Fibroblast of lung (primary cell): ENCODE data around the gene RSRP1. TPM values are rescaled to one million over a fixed set of nuclear protein-coding genes. Genes with fewer than 3 reads are reported as not detected.
"Not testable (repeated sequence)": the region's sequence is repeated elsewhere in the genome, so short reads cannot be mapped to it uniquely, and the experiment has no call there.

Experiments
- DNase-seq, 2 donors: peaks; one replicate each; pipeline versions ENCODE4 v3.0.0 to v3.0.0-alpha.2; 2010; ENCODE audit warnings: low read depth in 2 of 2
- H2AFZ ChIP-seq: 2 replicates; pipeline ENCODE4 v1.5.1; 2012; ENCODE audit warnings: low read length, control low read depth, inconsistent platforms
- H3K27ac ChIP-seq: 2 replicates; pipeline ENCODE4 v1.5.1; 2011; ENCODE audit warnings: low read length, control low read depth; ENCODE audit not compliant: insufficient read depth
- H3K27me3 ChIP-seq: 2 replicates; pipeline ENCODE4 v1.5.1; 2011; ENCODE audit warnings: mild to moderate bottlenecking, low read length; ENCODE audit not compliant: control insufficient read depth, insufficient read depth
- H3K36me3 ChIP-seq: 2 replicates; pipeline ENCODE4 v1.5.1; 2011; ENCODE audit warnings: low read length; ENCODE audit not compliant: control insufficient read depth, insufficient read depth
- H3K4me1 ChIP-seq: 2 replicates; pipeline ENCODE4 v1.5.1; 2011; ENCODE audit warnings: low read length; ENCODE audit not compliant: control insufficient read depth, insufficient read depth; ENCODE audit errors: extremely low read depth
- H3K4me2 ChIP-seq: 2 replicates; pipeline ENCODE4 v1.5.1; 2011; ENCODE audit warnings: low read length, control low read depth; ENCODE audit not compliant: insufficient read depth; ENCODE audit errors: extremely low read depth
- H3K4me3 ChIP-seq, 4 experiments: fragments of 200-600 bp in 1 of 4; sonication (generic) in 1 of 4; replicated peaks in 1 of 4; 2 replicates each; pipeline ENCODE4 v1.5.1; 2011 to 2016; ENCODE audit warnings: low read length in 4 of 4, low read depth in 3 of 4, mild to moderate bottlenecking in 3 of 4, control low read depth in 2 of 4, inconsistent platforms in 1 of 4, mixed read lengths in 1 of 4; ENCODE audit not compliant: insufficient read depth in 1 of 4; ENCODE audit errors: control extremely low read depth in 1 of 4
- H3K79me2 ChIP-seq: 2 replicates; pipeline ENCODE4 v1.5.1; 2012; ENCODE audit warnings: mild to moderate bottlenecking, low read length, inconsistent platforms; ENCODE audit not compliant: control insufficient read depth, insufficient read depth
- H3K9ac ChIP-seq: 2 replicates; pipeline ENCODE4 v1.5.1; 2011; ENCODE audit warnings: mild to moderate bottlenecking, low read length, control low read depth; ENCODE audit not compliant: insufficient read depth
- H3K9me3 ChIP-seq: 2 replicates; pipeline ENCODE4 v1.5.1; 2012; ENCODE audit warnings: low read depth, low read length; ENCODE audit not compliant: control insufficient read depth, insufficient read depth
- H4K20me1 ChIP-seq: 2 replicates; pipeline ENCODE4 v1.5.1; 2011; ENCODE audit warnings: low read length; ENCODE audit not compliant: control insufficient read depth, insufficient read depth; ENCODE audit errors: extremely low read depth
- CTCF ChIP-seq, 2 donors: IDR thresholded peaks in 1 of 2; conservative IDR thresholded peaks in 1 of 2; 1 replicate in 1 of 2; 2 replicates in 1 of 2; pipeline ENCODE4 v1.5.1; 2011 to 2012; ENCODE audit warnings: low read length in 2 of 2, control low read depth in 1 of 2, inconsistent platforms in 1 of 2, low read depth in 1 of 2, mild to moderate bottlenecking in 1 of 2
- EZH2 ChIP-seq: IDR thresholded peaks from 2 replicates; pipeline ENCODE4 v1.5.1; 2012; ENCODE audit warnings: low read length, control low read depth, mild to moderate bottlenecking; ENCODE audit errors: missing control alignments
- polyA minus RNA-seq: library from RNA; depleted of rRNA, polyadenylated mRNA; stranded (reverse); fragments of >200 nt; gene quantifications from 2 replicates; pipeline ENCODE4 v1.2.3, GENCODE V29; 2011; ENCODE audit warnings: low replicate concordance
- polyA plus RNA-seq, 2 donors: library from polyadenylated mRNA; depleted of rRNA in 1 of 2; stranded (reverse) in 1 of 2; unstranded in 1 of 2; fragments of >200 nt; gene quantifications; 2 replicates each; pipeline ENCODE4 v1.2.1, GENCODE V29; 2011 to 2012; ENCODE audit warnings: missing spikeins in 1 of 2
- total RNA-seq: library from RNA; depleted of rRNA; stranded (reverse); fragments of >200 nt; gene quantifications from 2 replicates; pipeline ENCODE4 v1.2.1, GENCODE V29; 2014

RSRP1 gene
- total RNA-seq (123 and 128 TPM in 2 replicates), polyA plus RNA-seq (21.2 and 37.9 TPM in 2 replicates), polyA minus RNA-seq (5.2 and 7.0 TPM in 2 replicates)
- polyA plus RNA-seq (2012) = 12.8 and 21.4 TPM in 2 replicates

- Histone ChIP-seq H3K9me3 (no peaks in the 10 kb centered on the region), H3K36me3 (peaks cover 6% of the 10 kb centered on the region), H3K27ac (peak within 1 kb of the TSS; percentile 99), H2AFZ (peak within 1 kb of the TSS; percentile 68), H3K4me2 (peak within 1 kb of the TSS; percentile 89), H4K20me1 (no peaks in the 10 kb centered on the region), H3K79me2 (peaks cover 42% of the 10 kb centered on the region), H3K27me3 (no peaks in the 10 kb centered on the region), H3K4me3 (peak within 1 kb of the TSS; percentile 78 to 96 (median 92)), H3K9ac (peak within 1 kb of the TSS; percentile 97), H3K4me1 (peaks cover 3% of the 10 kb centered on the region)
- DNase-seq = peak; percentile 95 to 98
- TF ChIP-seq CTCF (conservative IDR thresholded peaks at IDR 0.05 in 1 of 2, IDR thresholded peaks at IDR 0.05 in 1 of 2; ENCODE audit: low read depth in 1 of 2, low read length in 2 of 2) = no peak
- no peak for TF ChIP-seq EZH2
Measured at GRCh38 chr1:25247024-25247828, at the start of gene RSRP1. Gene RSRP1, minus strand, starts transcription at chr1:25247454. Its CDS starts 491 bp downstream, at chr1:25246963.

GRCh38 chr1:25296501-25296900 lies 49.2 kb upstream of the RSRP1 start:
- H3K27ac ChIP-seq, H3K79me2 ChIP-seq, H3K4me2 ChIP-seq, H3K27me3 ChIP-seq, H3K9ac ChIP-seq, H4K20me1 ChIP-seq, DNase-seq, H2AFZ ChIP-seq, H3K4me3 ChIP-seq, H3K4me1 ChIP-seq, H3K36me3 ChIP-seq, H3K9me3 ChIP-seq: not testable (repeated sequence)

- H2AFZ ChIP-seq, H4K20me1 ChIP-seq, H3K4me2 ChIP-seq, H3K9ac ChIP-seq, H3K9me3 ChIP-seq, H3K4me3 ChIP-seq, H3K4me1 ChIP-seq, H3K27me3 ChIP-seq, H3K27ac ChIP-seq, H3K79me2 ChIP-seq, H3K36me3 ChIP-seq: not testable (repeated sequence)
- peak in 1 of 2 donors; percentile 2 for DNase-seq
Measured at GRCh38 chr1:25294889-25295826, 47.9 kb upstream of the RSRP1 start.

- not testable (repeated sequence) for H3K4me1 ChIP-seq, DNase-seq, H3K9ac ChIP-seq, H3K4me3 ChIP-seq, H3K4me2 ChIP-seq, H4K20me1 ChIP-seq, H3K9me3 ChIP-seq, H2AFZ ChIP-seq, H3K27ac ChIP-seq, H3K79me2 ChIP-seq, H3K27me3 ChIP-seq, H3K36me3 ChIP-seq
Measured at GRCh38 chr1:25293426-25293825, 46.2 kb upstream of the RSRP1 start.
